SW 1271 (cell line): ENCODE results near the gene MSL1.

ENCODE experiments used
- DNase-seq, 2 experiments: peaks; one replicate each; lab custom pipeline; 2025; lab: John Stamatoyannopoulos, UW

MSL1 gene

DNA sequence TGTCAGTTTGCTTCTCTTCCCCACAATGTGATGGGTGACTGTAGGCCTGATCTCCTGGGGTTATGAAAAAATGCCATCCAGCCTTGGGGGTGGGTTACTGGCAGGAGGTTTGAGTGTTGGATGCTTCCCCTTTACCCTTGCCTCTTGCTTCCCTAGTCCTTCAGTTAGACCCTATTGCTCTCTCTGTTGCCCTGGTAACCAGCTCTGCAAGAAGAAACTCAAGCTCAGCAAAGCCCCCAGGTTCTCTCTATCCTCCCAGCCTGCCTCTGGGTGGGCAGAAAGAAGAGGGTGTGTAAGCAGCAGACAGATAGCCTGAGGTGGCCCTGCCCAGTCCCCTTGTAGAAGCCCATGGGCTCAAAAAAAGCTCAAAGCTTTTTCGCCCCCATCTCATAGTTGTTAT lies 52.7 kb downstream of the MSL1 start:
- DNase-seq: no peak

- DNase-seq: no peak
These were observed 54.4 kb downstream of the MSL1 start for GRCh38 chr17:40175928-40176753.

GRCh38 chr17:40176754-40177110 lies 55.0 kb downstream of the MSL1 start:
- DNase-seq: no peak

DNA sequence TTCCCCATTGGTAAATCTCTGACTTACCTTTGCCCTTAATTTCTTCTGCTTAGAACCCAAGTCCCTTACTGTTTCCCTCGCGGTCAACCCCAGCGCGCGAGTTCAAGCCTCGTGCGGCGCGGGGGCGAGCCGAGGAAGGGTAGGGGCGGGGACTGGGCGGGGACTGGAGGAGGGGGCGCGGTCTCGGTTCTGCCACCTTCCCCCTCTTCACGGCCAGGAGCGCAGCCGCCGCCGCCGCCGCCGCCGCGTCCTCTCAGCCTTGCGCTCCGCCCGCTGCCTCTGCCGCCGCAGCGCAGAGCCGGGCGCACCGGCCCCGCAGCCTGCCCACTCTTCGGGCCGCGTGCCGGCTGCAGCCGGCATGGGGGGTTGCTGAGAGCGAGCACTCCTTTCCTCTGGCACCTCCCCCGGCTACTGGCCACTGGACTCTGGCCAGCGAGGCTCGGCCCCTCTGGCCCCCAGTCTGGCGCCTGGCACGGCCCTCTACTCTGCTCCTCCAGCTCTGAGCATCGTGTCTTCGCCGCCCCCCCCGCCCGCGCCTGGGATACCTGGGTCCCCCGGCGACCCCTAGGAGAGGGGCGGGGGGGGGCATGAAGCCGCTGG lies 55.6 kb downstream of the MSL1 start, which contains the start of gene RAPGEFL1:
RAPGEFL1 (plus strand) TSS at position 196 of the 600 bp plus-strand sequence; CDS start at position 588, 392 bp downstream.
- peak; percentile 20 to 42 for DNase-seq

GRCh38 chr17:40178021-40178601 lies 56.3 kb downstream of the MSL1 start:
- DNase-seq: no peak

- no peak for DNase-seq
These were observed 56.9 kb downstream of the MSL1 start for GRCh38 chr17:40178660-40179059.

- peak in 1 of 2 experiments; percentile 47 for DNase-seq
These were observed 58.3 kb downstream of the MSL1 start for GRCh38 chr17:40179923-40180659.

DNA sequence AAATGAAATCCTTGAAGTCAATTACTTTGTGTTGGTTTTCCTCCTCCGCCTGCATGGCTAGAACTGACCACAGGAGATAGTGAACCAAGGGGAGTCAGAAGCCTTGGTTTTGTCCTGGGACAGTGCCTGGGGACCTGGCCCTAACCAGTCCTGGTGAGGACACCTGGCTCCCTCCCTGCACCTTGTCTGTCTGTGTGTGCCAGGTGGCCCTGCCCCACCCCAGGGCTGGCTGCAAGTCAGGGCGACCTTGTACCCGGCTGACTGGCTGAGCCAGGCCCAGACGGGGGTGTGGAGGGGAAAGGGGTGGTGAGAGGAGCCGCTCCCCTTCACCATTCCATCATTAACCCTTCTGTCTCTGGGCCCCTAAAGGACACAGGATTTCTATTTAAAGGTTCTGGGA lies 58.9 kb downstream of the MSL1 start:
- DNase-seq: no peak

DNA sequence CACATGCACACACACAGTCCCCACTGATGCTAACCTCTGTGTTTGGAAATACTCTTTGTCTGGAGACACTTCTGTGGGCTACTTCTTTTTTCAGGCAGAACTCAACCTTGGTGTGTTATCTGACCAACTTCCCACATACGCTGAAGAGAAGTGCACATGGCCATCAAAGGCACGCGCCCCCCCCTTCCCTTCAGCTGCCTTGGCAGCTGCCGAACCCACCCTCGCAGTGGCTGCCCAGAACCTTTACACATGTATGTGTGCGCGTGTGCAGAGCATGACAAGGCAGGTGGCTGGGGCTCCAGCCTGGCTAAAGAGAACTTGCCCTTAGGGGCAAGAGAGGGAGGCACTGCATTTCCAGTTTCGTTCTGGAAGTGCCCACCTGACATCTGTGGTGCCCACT lies 59.4 kb downstream of the MSL1 start:
- no peak for DNase-seq

DNA sequence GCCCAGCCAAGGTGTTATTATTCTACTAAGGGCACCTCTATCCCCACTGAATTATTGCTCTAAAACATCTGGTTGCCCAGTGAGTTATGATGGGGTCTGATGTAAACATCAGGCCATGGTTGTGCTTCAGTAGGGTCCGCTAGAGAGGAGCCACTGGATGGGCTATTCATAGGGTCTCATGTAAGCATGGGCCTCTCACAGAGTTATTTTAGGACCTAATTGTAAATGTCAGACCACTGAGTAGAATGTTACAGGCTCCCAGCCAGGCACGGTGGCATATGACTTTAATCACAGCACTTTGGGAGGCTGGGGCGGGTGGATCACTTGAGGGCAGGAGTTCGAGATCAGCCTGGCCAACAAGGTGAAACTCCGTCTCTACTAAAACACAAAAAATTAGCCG lies 60.8 kb downstream of the MSL1 start:
- no peak for DNase-seq
